ENCODE data around the gene PSENEN. TPM values are rescaled to one million over a fixed set of nuclear protein-coding genes. Genes with fewer than 3 reads are reported as not detected.

Gene PSENEN
- total RNA-seq, 2 donors from 2014 or later, result 39.9 to 65.2 TPM

DNA sequence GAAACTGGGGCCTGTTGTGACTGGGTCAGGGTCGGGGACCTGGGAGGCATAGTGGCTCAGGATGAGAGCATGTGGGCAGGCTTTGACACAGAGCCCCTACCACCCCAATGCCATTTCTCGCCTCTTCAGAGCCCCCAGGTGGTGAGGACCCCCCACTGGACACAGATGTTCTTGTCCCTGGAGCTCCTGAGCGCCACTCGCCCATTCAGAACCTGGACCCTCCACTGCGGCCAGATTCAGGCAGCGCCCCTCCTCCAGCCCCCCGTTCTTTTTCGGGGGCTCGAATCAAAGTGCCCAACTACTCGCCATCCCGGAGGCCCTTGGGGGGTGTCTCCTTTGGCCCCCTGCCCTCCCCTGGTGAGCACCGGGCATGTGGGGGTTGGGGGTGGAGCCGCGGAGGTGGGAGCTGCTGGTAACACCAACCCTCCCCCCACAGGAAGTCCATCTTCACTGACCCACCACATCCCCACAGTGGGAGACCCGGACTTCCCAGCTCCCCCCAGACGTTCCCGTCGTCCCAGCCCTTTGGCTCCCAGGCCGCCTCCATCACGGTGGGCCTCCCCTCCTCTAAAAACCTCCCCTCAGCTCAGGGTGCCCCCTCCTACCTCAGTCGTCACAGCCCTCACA is 13.6 kb upstream of the PSENEN start:
- H3K9me3 ChIP-seq, result no peaks in the 10 kb centered on the region
- intact Hi-C loops (cut with DNase I), result no loop called here
- H3K4me1 ChIP-seq (replicated peaks), result peaks cover 3% of the 10 kb centered on the region
- H3K4me3 ChIP-seq, result no peak overlapping the region
- H3K36me3 ChIP-seq, result peaks cover 22 to 53% of the 10 kb centered on the region in 2 donors
- H3K27ac ChIP-seq, result no peak overlapping the region
- TF ChIP-seq, protein P1, sequence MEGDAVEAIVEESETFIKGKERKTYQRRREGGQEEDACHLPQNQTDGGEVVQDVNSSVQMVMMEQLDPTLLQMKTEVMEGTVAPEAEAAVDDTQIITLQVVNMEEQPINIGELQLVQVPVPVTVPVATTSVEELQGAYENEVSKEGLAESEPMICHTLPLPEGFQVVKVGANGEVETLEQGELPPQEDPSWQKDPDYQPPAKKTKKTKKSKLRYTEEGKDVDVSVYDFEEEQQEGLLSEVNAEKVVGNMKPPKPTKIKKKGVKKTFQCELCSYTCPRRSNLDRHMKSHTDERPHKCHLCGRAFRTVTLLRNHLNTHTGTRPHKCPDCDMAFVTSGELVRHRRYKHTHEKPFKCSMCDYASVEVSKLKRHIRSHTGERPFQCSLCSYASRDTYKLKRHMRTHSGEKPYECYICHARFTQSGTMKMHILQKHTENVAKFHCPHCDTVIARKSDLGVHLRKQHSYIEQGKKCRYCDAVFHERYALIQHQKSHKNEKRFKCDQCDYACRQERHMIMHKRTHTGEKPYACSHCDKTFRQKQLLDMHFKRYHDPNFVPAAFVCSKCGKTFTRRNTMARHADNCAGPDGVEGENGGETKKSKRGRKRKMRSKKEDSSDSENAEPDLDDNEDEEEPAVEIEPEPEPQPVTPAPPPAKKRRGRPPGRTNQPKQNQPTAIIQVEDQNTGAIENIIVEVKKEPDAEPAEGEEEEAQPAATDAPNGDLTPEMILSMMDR (IDR thresholded peaks at IDR 0.05), result no peak
- TF ChIP-seq POLR2A (IDR thresholded peaks at IDR 0.05) (no peak), POLR2AphosphoS5 (IDR thresholded peaks at IDR 0.05) (no peak)
- DNase-seq (ENCODE audit: low spot score), result no peak
- H3K27me3 ChIP-seq (replicated peaks; ENCODE audit: insufficient read depth), result no peaks in the 10 kb centered on the region
- 82% methylated on average over 21 of the region's 21 CpGs for WGBS

DNA sequence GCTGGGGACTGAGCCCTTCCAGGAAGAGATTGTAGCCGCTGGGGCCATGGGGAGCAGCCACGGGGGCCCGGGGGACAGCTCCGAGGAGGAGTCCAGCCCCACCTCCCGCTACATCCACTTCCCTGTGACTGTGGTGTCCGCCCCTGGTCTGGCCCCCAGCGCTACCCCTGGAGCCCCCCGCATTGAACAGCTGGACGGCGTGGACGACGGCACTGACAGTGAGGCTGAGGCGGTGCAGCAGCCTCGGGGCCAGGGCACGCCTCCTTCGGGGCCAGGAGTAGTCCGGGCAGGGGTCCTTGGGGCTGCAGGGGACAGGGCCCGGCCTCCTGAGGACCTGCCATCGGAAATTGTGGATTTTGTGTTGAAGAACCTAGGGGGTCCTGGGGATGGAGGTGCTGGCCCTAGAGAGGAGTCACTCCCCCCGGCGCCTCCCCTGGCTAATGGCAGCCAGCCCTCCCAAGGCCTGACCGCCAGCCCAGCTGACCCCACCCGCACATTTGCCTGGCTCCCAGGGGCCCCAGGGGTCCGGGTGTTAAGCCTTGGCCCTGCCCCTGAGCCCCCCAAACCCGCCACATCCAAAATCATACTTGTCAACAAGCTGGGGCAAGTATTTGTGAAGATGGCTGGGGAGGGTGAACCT is 12.8 kb upstream of the PSENEN start:
- peaks cover 3% of the 10 kb centered on the region for H3K4me1 ChIP-seq (replicated peaks)
- no peaks in the 10 kb centered on the region for H3K27me3 ChIP-seq (replicated peaks; ENCODE audit: insufficient read depth)
- TF ChIP-seq POLR2AphosphoS5 (IDR thresholded peaks at IDR 0.05), result no peak
- TF ChIP-seq POLR2A (IDR thresholded peaks at IDR 0.05), result no peak
- TF ChIP-seq, protein P1 (IDR thresholded peaks at IDR 0.05), result no peak
- DNase-seq (ENCODE audit: low spot score), result no peak
- no peaks in the 10 kb centered on the region for H3K9me3 ChIP-seq
- H3K4me3 ChIP-seq, result no peak overlapping the region
- intact Hi-C loops (cut with DNase I), result no loop called here
- peaks cover 15 to 47% of the 10 kb centered on the region in 2 donors for H3K36me3 ChIP-seq
- H3K27ac ChIP-seq, result no peak overlapping the region
- 88% methylated on average over 23 of the region's 25 CpGs for WGBS

DNA sequence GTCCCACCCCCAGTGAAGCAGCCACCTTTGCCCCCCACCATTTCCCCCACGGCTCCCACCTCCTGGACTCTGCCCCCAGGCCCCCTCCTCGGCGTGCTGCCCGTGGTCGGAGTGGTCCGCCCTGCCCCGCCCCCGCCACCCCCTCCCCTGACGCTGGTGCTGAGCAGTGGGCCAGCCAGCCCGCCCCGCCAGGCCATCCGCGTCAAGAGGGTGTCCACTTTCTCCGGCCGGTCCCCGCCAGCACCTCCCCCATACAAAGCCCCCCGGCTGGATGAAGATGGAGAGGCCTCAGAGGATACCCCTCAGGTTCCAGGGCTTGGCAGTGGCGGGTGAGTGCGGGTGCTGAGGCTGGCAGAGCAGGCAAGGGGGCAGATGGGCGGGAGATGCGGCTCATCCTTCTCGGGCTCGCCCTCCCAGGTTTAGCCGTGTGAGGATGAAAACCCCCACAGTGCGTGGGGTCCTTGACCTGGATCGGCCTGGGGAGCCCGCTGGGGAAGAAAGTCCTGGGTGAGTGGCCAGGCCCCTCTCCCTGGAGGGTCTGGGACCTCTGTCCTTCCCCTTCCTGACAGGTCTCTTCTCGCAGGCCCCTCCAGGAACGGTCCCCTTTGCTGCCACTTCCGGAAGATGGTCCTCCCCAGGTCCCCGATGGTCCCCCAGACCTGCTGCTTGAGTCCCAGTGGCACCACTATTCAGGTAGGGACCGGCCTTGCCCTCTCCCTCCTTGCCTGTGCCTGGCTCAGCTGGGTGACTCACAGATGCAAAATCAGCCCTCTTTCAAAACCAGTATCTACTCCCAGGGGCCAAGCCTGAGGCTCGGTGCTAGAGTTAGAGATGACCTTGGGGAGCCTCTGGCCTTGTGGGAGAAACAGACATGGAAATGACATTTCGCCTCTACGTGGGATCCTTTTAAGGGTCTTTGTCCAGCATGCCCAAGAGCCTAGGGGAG is 12.0 kb upstream of the PSENEN start:
- intact Hi-C loops (cut with DNase I), result no loop called here
- Histone ChIP-seq H3K27ac (no peak overlapping the region), H3K27me3 (replicated peaks; ENCODE audit: insufficient read depth) (no peaks in the 10 kb centered on the region), H3K4me1 (replicated peaks) (peaks cover 3% of the 10 kb centered on the region), H3K4me3 (no peak overlapping the region), H3K36me3 (peaks cover 11 to 47% of the 10 kb centered on the region in 2 donors), H3K9me3 (no peaks in the 10 kb centered on the region)
- DNase-seq (ENCODE audit: low spot score), result no peak
- 88% methylated on average over 30 of the region's 35 CpGs for WGBS
- TF ChIP-seq, protein P1 (IDR thresholded peaks at IDR 0.05), result no peak
- TF ChIP-seq POLR2AphosphoS5 (IDR thresholded peaks at IDR 0.05) (no peak), POLR2A (IDR thresholded peaks at IDR 0.05) (no peak)

DNA sequence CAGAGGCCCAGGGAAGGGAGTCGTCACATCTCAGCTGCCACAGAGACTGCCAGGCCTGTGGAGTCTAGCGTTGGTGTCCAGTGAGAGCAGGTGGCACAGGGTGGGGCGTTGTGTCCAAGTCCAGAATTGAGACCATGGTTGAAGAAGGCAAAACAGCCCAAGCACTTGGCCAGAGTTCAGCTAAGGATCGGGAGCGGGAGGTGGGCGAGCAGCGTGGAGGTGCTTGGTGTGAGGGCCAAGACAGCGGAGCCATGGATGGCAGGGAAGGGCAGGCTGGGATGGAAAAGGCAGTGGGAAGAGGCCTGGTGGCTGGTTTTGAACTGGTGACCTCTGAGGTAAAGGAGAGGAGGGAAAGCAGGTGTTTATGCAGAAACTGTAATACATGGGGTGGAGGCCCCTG is 11.2 kb upstream of the PSENEN start:
- peaks cover 14 to 45% of the 10 kb centered on the region in 2 donors for H3K36me3 ChIP-seq
- DNase-seq (ENCODE audit: low spot score), result no peak

More for the DNA sequence above, 11.2 kb upstream of the PSENEN start:
- peaks cover 3% of the 10 kb centered on the region for H3K4me1 ChIP-seq (replicated peaks)
- H3K27me3 ChIP-seq (replicated peaks; ENCODE audit: insufficient read depth), result no peaks in the 10 kb centered on the region
- no peak for TF ChIP-seq POLR2A (IDR thresholded peaks at IDR 0.05)
- TF ChIP-seq, protein P1 (IDR thresholded peaks at IDR 0.05), result no peak
- no peak for TF ChIP-seq POLR2AphosphoS5 (IDR thresholded peaks at IDR 0.05)
- H3K4me3 ChIP-seq, result no peak overlapping the region
- H3K27ac ChIP-seq, result no peak overlapping the region
- 91% methylated on average over 8 of the region's 8 CpGs for WGBS
- intact Hi-C loops (cut with DNase I), result no loop called here
- no peaks in the 10 kb centered on the region for H3K9me3 ChIP-seq
